Activated T-cell treated with anti-CD3 and anti-CD28 coated beads, Interleukin-2, amount 50 U/mL, for 24 hours (primary cell): Measurements from ENCODE around the gene COX6A2.
"Not testable (repeated sequence)": the region's sequence is repeated elsewhere in the genome, so short reads cannot be mapped to it uniquely, and the experiment has no call there.

Experiments
- DNase-seq: peaks from one replicate; pipeline ENCODE4 v3.0.0-alpha.2; 2020
- H3K27ac Mint-ChIP-seq: 2 replicates; pipeline ENCODE4 v1.8.0; 2020; ENCODE audit warnings: mild to moderate bottlenecking, mixed read lengths
- H3K27me3 Mint-ChIP-seq: 2 replicates; pipeline ENCODE4 v1.8.0; 2020; ENCODE audit warnings: mixed read lengths
- H3K36me3 Mint-ChIP-seq: 2 replicates; pipeline ENCODE4 v1.8.0; 2020; ENCODE audit warnings: low read depth, mixed read lengths
- H3K4me1 Mint-ChIP-seq: 2 replicates; pipeline ENCODE4 v1.8.0; 2020; ENCODE audit warnings: low read depth, mixed read lengths
- H3K4me3 Mint-ChIP-seq: 2 replicates; pipeline ENCODE4 v1.8.0; 2020; ENCODE audit warnings: mild to moderate bottlenecking, moderate library complexity, mixed read lengths
- H3K9me3 Mint-ChIP-seq: 2 replicates; pipeline ENCODE4 v1.8.0; 2020; ENCODE audit warnings: mixed read lengths

COX6A2 gene

GRCh38 chr16:31430380-31431052 lies 2.4 kb upstream of the COX6A2 start:
- H3K36me3 Mint-ChIP-seq, result no peaks in the 10 kb centered on the region
- H3K4me1 Mint-ChIP-seq, result peaks cover 10% of the 10 kb centered on the region
- peak overlapping the region; percentile 5 for H3K27ac Mint-ChIP-seq
- no peak for DNase-seq
- H3K9me3 Mint-ChIP-seq, result no peaks in the 10 kb centered on the region
- peaks cover 7% of the 10 kb centered on the region for H3K27me3 Mint-ChIP-seq
- H3K4me3 Mint-ChIP-seq, result no peak overlapping the region

- H3K36me3 Mint-ChIP-seq, result no peaks in the 10 kb centered on the region
- H3K27ac Mint-ChIP-seq, result no peak overlapping the region
- H3K4me1 Mint-ChIP-seq, result peaks cover 10% of the 10 kb centered on the region
- DNase-seq, result no peak
- no peak overlapping the region for H3K4me3 Mint-ChIP-seq
- H3K27me3 Mint-ChIP-seq, result peaks cover 11% of the 10 kb centered on the region
- H3K9me3 Mint-ChIP-seq, result no peaks in the 10 kb centered on the region
These were observed 1.6 kb upstream of the COX6A2 start for GRCh38 chr16:31429796-31430195.

GRCh38 chr16:31429314-31429713 lies 1.2 kb upstream of the COX6A2 start:
- peaks cover 10% of the 10 kb centered on the region for H3K4me1 Mint-ChIP-seq
- no peak overlapping the region for H3K27ac Mint-ChIP-seq
- H3K36me3 Mint-ChIP-seq, result no peaks in the 10 kb centered on the region
- peaks cover 11% of the 10 kb centered on the region for H3K27me3 Mint-ChIP-seq
- no peak for DNase-seq
- H3K9me3 Mint-ChIP-seq, result no peaks in the 10 kb centered on the region
- H3K4me3 Mint-ChIP-seq, result no peak overlapping the region

- DNase-seq, result no peak
- Mint-ChIP-seq H3K27ac (no peak overlapping the region), H3K9me3 (no peaks in the 10 kb centered on the region), H3K27me3 (peaks cover 16% of the 10 kb centered on the region), H3K36me3 (no peaks in the 10 kb centered on the region), H3K4me1 (peaks cover 10% of the 10 kb centered on the region), H3K4me3 (no peak overlapping the region)
These were observed 583 bp upstream of the COX6A2 start for GRCh38 chr16:31428638-31429247.

GRCh38 chr16:31427441-31428278 lies 500 bp downstream of the COX6A2 start:
- H3K27me3 Mint-ChIP-seq, result peaks cover 25% of the 10 kb centered on the region
- no peak overlapping the region for H3K4me3 Mint-ChIP-seq
- no peak overlapping the region for H3K27ac Mint-ChIP-seq
- DNase-seq, result peak; percentile 81
- no peaks in the 10 kb centered on the region for H3K36me3 Mint-ChIP-seq
- no peaks in the 10 kb centered on the region for H3K9me3 Mint-ChIP-seq
- H3K4me1 Mint-ChIP-seq, result peaks cover 18% of the 10 kb centered on the region

GRCh38 chr16:31423801-31424200 lies 4.4 kb downstream of the COX6A2 start:
- no peak overlapping the region for H3K4me3 Mint-ChIP-seq
- H3K36me3 Mint-ChIP-seq, result no peaks in the 10 kb centered on the region
- H3K9me3 Mint-ChIP-seq, result no peaks in the 10 kb centered on the region
- DNase-seq, result no peak
- H3K27me3 Mint-ChIP-seq, result peaks cover 34% of the 10 kb centered on the region
- H3K27ac Mint-ChIP-seq, result no peak overlapping the region
- H3K4me1 Mint-ChIP-seq, result peaks cover 32% of the 10 kb centered on the region

GRCh38 chr16:31423241-31423640 lies 4.9 kb downstream of the COX6A2 start:
- H3K9me3 Mint-ChIP-seq, result no peaks in the 10 kb centered on the region
- H3K4me1 Mint-ChIP-seq, result peaks cover 32% of the 10 kb centered on the region
- no peak for DNase-seq
- H3K27ac Mint-ChIP-seq, result no peak overlapping the region
- no peaks in the 10 kb centered on the region for H3K36me3 Mint-ChIP-seq
- no peak overlapping the region for H3K4me3 Mint-ChIP-seq
- peaks cover 38% of the 10 kb centered on the region for H3K27me3 Mint-ChIP-seq

- Mint-ChIP-seq H3K27me3 (peaks cover 41% of the 10 kb centered on the region), H3K36me3 (no peaks in the 10 kb centered on the region), H3K4me3 (peak overlapping the region; percentile 31), H3K27ac (peak overlapping the region; percentile 75), H3K9me3 (no peaks in the 10 kb centered on the region), H3K4me1 (peaks cover 29% of the 10 kb centered on the region)
- peak; percentile 65 for DNase-seq
These were observed 6.6 kb downstream of the COX6A2 start for GRCh38 chr16:31421587-31421986.

GRCh38 chr16:31420037-31420436 lies 8.1 kb downstream of the COX6A2 start:
- Mint-ChIP-seq H3K4me1 (peaks cover 31% of the 10 kb centered on the region), H3K36me3 (no peaks in the 10 kb centered on the region), H3K27ac (no peak overlapping the region), H3K4me3 (no peak overlapping the region), H3K27me3 (peaks cover 33% of the 10 kb centered on the region), H3K9me3 (no peaks in the 10 kb centered on the region)
- DNase-seq, result no peak

- H3K4me1 Mint-ChIP-seq, result peaks cover 28% of the 10 kb centered on the region
- DNase-seq, result no peak
- peaks cover 21% of the 10 kb centered on the region for H3K27me3 Mint-ChIP-seq
- H3K4me3 Mint-ChIP-seq, result no peak overlapping the region
- no peaks in the 10 kb centered on the region for H3K9me3 Mint-ChIP-seq
- H3K27ac Mint-ChIP-seq, result no peak overlapping the region
- no peaks in the 10 kb centered on the region for H3K36me3 Mint-ChIP-seq
These were observed 10.2 kb downstream of the COX6A2 start for GRCh38 chr16:31417916-31418315.

GRCh38 chr16:31417036-31417435 lies 11.1 kb downstream of the COX6A2 start:
- not testable (repeated sequence) for H3K27ac Mint-ChIP-seq, H3K4me3 Mint-ChIP-seq, H3K36me3 Mint-ChIP-seq, H3K9me3 Mint-ChIP-seq, DNase-seq
- Mint-ChIP-seq H3K4me1 (peaks cover 22% of the 10 kb centered on the region), H3K27me3 (peaks cover 13% of the 10 kb centered on the region)

- no peaks in the 10 kb centered on the region for H3K36me3 Mint-ChIP-seq
These were observed 11.8 kb downstream of the COX6A2 start for GRCh38 chr16:31416371-31416770.

GRCh38 chr16:31414706-31415105 lies 13.5 kb downstream of the COX6A2 start:
- peaks cover 10% of the 10 kb centered on the region for H3K27me3 Mint-ChIP-seq
- H3K36me3 Mint-ChIP-seq, result no peaks in the 10 kb centered on the region
- no peak overlapping the region for H3K4me3 Mint-ChIP-seq
- peaks cover 7% of the 10 kb centered on the region for H3K4me1 Mint-ChIP-seq
- H3K9me3 Mint-ChIP-seq, result no peaks in the 10 kb centered on the region
- H3K27ac Mint-ChIP-seq, result no peak overlapping the region
- DNase-seq, result no peak

More at GRCh38 chr16:31416371-31416770, 11.8 kb downstream of the COX6A2 start:
- Mint-ChIP-seq H3K27ac (no peak overlapping the region), H3K9me3 (no peaks in the 10 kb centered on the region), H3K27me3 (peaks cover 13% of the 10 kb centered on the region), H3K4me1 (peaks cover 17% of the 10 kb centered on the region), H3K4me3 (no peak overlapping the region)
- no peak for DNase-seq

- H3K27ac Mint-ChIP-seq, result no peak overlapping the region
- no peak overlapping the region for H3K4me3 Mint-ChIP-seq
- H3K4me1 Mint-ChIP-seq, result peaks cover 7% of the 10 kb centered on the region
- no peaks in the 10 kb centered on the region for H3K36me3 Mint-ChIP-seq
- DNase-seq, result no peak
- no peaks in the 10 kb centered on the region for H3K9me3 Mint-ChIP-seq
- H3K27me3 Mint-ChIP-seq, result peaks cover 10% of the 10 kb centered on the region
These were observed 14.2 kb downstream of the COX6A2 start for GRCh38 chr16:31413943-31414342.

GRCh38 chr16:31413381-31413780 lies 14.8 kb downstream of the COX6A2 start:
- no peak for DNase-seq
- Mint-ChIP-seq H3K27me3 (peaks cover 7% of the 10 kb centered on the region), H3K4me1 (peaks cover 7% of the 10 kb centered on the region), H3K36me3 (no peaks in the 10 kb centered on the region), H3K4me3 (no peak overlapping the region), H3K9me3 (no peaks in the 10 kb centered on the region), H3K27ac (no peak overlapping the region)
